Activated T-cell treated with anti-CD3 and anti-CD28 coated beads for 4 hours (primary cell): Measurements from ENCODE around the gene WDFY2.

Source experiments
- DNase-seq: peaks from one replicate; pipeline ENCODE4 v3.0.0-alpha.2; 2020

WDFY2 gene

DNA sequence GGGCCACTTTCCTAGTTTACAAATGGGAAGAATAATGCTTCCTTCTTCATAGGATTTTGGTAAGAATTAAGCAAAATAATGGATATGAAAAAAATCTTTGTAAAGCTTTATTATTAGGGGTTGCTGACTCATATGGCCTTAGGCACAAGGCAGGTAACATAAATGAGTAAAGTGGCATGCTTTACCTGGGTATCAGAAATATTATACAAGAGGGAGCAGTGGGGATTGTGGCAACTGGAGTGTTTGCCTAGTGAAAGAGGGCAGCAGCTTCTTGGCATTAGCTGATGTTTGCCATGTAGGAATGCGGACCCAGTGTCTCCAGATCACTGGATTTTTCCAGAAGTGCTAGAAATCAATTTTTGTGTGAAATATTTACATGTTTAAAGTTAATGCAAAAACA, 19.5 kb downstream of the WDFY2 start:
- no peak for DNase-seq

DNA sequence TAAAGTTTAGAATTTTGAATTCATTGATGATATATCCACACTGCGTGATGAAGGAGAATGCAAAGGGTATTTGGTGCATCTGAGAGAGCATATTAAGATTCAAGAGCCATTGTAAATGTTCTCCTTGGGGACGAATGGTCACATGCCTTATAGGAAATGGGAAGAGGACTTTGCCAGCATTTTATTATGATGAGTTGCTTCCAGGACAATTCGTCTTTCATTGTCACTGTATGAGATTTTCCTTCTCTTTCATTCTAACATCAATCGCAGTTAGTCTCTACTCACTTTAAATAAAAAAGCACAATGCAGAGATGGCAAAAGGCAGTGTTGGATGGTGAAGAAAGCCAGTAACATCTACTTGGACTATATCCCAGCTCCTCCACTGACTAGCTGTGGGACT, 21.4 kb downstream of the WDFY2 start:
- no peak for DNase-seq

DNA sequence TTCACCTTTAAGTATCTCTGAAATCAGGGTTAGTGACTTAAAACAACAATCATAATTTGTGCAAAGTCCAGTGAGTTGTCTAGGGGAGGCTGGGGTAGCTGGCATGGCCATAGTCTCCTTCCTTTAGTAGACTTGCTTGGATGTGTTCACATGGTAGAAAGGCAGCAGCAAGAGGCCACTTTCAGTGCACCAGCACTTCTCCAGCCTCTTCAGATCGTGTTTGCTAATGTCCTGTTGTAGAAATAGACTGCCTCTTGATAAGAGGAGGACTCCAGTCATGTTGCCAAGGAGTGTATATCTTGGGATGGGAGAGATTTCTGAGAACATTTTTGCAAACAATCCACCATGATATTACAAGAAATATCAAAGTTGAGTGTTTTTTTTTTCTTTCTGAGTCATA, 22.9 kb downstream of the WDFY2 start:
- no peak for DNase-seq

DNA sequence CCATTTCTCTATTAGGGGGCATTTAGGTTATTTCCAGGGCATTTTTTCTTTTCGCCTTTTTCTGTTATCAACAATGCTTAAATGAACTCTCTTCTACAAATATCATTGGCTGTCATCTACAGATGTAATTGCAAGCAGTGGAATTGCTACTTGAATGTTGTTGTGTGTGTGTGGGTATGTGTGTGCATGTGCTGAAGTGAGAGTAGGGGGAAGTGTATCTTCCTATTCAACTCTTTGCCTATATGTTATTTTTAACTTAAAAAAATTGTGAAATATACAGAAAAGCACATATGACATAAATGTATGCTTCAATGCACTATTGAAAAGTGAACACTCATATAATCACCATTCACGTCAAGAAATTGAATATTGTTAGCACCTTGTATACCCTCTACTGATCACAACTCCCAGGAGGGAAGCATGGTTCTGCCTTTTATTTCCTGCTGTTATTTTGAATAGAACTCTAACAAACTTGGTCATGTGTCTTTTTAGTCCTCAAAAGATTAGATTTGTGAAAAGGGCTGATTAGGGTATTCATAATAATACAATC, 24.7 kb downstream of the WDFY2 start:
- no peak for DNase-seq

DNA sequence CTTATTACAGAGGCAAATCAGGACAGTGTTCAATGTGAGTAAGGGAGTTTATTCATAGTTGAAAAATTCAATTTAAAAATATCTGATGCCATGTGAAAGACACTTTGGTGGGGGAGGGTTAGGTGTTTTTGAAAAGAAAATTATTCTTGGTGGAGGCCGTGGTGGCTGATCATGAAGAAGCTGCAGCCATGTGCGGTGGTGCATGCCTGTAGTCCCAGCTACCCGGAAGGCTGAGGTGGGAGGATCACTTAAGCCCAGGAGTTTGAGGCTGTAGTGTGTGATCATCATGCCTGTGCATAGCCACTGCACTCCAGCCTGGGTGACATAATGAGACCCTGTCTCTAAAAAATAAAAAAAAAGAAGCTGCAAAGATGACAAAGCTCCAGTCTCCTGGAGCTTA, 28.6 kb downstream of the WDFY2 start:
- no peak for DNase-seq

DNA sequence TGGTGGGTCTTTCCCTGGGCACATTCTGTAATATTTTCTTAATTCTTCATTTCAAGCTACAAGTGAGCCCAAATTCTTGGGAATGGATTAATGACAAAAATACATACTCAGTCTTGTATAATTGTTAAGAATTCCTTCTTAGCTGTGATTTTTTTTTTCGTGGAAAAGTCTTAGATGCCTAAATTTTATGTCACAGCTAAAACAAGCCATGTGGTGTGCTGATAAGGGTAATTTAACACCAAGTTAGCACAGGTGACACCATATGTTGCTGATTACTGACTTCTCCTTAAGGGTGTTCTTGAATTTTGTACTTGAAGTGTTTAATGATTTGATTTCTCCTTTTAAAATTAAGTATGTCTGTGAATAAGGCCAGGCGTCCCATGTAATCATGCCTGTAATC, 29.3 kb downstream of the WDFY2 start:
- DNase-seq, result no peak

DNA sequence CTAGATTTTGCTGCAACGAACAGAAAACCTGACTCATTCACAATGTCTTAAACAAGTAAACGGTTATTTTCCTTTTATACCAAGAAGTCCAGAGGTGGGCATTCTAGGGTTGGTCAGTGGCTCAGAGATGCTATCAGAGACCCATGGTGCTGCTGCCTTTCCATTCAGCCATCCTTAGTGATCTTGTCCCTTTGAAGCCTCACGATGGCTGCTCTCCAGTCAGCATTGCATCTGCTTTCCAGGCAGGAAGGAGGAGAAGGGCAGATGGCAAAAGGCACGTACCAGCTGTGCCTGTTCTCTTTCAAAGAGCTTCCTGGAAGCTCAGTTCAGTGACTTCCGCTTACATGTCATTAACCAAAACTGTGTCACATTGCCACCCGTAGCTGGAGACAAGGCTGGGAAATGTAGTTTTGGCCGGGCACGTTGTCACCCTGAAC, 30.1 kb downstream of the WDFY2 start:
- DNase-seq, result peak; percentile 23

DNA sequence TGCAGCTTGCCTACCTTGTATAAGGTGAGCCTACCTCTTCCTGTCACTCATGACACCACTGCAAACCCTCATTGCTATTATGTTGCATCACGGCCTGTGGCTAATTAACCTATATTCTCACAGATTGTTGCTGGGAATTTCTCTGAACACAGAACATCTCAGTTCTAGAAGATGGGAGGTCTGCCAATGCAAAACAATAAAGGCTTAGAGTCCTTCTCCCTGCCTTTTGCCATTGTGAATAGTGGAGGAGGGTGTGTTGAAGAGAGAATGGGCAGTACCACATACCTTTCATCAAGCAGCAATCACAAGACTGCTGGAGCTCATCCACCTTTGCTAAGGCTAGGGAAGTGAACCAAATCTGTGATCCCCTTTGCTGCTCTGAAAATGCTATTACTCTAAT, 34.4 kb downstream of the WDFY2 start:
- no peak for DNase-seq

DNA sequence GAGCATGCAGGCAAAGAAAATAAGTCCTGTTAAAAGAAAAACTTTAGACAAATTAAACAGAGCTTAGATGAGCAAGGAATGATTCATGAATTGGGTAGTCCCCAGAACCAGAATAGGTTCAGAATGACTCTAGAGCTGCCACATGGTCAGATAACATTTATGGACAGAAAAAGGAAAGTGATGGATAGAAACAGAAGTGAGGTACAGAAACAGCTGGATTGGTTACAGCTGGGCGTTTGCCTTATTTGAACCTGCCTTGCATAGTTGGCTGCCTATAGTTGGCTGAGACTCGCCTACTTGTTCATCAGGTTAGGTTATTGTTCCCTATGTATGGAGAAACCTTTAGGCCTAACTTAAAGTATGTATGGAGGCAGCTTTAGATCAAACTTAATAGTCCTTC, 35.4 kb downstream of the WDFY2 start:
- no peak for DNase-seq

DNA sequence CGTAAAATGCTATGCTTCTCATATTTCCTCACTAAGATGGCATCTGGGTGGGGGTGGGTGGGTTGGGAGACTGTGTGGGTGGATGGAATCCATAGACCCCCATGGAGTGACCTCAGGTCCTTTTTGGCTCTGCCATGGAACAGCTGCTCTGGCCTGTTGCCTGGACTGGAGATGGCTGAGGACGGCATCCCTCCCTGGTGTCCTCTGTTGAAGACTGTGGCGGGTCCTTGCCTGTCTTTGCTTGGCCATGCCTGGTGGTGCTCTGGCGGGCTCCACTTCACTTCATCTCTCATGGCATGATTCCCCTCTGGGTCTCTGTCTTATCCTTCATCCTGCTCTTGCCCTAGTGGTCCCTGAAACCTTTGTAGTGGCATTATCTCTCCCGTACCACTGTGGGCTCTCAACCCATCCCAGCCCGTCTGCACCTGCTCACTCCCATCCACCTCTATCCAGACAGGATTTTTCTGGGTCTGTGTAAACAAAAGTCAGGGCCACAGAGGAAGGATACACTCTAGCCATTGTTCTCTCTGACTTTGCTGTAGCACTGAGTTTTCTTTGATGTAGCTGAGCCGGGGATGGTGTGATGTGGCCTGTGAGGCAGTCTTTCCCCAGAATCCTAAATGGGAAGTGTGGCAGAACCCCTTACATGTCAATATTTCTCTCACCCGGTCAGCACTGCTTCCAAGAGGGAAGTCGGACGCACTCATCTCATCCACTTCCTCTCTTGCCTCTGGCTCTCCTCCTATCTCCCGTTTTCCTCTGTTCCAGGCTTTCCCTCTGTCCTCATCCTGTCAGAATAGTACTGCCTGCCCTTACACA, 36.1 kb downstream of the WDFY2 start:
- DNase-seq, result no peak

DNA sequence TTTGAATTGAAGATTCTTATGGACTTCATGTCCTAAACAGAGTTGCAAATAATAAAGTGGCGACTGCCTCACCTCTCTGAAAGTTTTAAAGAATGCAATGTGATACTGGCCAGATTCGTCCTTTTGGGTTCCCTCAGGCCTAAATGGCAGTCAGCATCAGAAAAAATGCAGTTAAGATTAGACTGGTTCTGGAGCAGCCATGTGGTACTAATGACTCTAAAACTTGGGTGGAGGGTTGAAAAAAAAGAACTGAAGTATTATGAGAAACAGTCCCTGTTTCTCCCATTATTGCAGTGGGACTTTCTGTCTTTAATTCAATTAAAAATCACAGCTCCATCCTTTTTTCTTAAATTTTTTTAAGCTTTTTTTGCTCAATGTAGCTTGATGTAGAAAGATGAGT, 37.3 kb downstream of the WDFY2 start:
- DNase-seq, result no peak

DNA sequence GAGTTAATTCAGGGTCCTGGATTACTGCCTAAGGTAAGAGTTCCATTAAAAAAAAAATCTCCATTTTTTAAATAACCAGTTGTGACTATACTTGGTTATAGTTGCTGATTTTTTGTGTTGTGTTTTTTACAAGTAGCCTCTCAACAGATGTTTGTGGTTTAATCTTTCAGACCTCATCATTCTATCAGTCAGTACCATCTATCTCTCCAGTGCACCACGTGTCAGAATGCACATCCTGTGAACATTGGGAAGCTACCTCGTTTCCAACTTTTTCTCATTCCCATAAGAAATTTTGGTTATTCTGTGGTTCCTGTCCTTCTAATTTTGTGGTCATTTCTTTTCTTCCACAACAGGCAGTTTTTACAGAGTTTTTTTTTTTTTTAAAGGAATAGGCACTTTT, 39.2 kb downstream of the WDFY2 start:
- DNase-seq, result no peak

DNA sequence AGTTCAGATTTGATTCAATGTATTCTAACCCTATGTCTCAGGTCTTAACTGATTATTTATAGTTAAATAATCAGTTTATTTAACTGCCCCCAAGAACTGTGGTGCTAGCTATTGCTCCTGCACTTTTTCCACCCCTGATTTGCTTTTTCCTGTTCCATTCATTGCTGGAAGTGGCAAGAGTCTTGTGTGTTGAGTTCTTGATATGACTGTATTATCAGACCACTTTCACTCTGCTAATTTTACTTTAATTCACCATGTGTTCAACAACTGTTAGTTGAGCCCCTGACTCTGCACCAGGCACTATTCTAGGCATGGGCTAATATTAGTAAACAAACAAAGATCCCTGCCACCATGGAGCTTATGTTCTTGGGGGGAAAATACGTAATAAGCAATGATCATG, 39.9 kb downstream of the WDFY2 start:
- no peak for DNase-seq

DNA sequence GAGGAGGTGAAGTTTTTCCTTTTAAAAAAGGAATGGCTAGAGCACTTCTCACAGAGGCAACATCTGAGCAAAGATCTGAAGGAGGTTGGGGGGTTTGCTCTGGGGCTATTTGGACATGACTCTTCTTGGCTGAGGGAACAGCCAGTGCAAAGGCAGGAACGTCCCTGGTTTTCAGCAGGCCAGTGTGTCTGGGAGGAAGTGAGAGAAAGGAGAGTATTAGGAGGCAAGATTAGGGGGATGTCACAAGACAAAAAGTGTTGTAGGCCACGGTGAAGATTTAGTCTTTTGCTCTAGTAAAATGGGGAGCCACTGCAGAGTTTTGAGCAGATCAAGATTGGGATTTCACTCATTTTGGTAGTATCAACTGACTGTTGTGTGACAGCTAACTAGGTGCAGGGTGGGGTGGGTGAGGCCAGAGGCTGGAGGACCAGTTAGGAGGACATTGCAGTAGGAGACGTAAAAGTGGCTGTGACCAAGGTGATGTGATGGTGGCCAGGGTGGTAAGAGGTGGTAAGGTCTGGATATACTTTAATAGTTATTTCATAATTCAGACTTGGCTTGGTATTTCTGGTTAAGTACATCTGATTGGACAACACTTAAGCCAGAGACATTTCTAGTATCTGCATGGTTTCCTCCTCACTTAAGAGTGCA, 40.6 kb downstream of the WDFY2 start:
- no peak for DNase-seq

DNA sequence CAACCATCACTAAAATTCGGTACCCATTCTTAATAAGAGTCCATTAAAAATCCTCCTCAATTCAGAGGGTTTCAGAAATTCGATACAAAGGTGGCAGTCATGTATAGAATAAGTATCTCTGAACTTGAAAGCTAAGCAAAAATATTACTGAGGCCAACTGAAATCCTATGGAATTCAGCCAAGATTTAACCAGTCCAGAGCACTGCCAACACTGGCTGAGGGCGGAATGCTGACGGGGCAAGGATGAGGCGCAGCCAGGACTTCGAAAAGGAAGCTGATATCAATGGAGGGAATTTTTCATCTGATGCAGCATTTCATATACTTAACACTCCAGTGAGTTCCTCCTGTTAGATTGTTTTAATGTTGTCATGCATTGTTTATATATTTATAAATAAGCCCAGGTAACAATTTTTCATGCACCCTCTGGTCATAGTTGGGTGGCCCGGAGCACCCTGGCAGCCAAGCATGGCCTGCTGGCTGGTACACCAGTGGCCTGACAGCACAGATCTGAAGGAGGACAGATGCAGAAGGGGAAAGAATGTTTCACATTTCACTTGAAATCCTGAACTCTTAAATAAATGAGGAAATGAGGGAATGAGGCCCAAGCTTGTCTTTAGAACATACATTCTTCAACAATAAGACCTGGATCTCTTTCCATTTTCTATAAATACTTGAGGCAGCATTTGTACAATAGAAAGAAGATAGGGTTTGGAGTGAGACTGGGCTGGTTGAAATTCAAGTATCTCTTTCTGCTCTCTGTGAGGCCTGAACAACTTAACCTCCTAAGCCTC, 41.5 kb downstream of the WDFY2 start:
- no peak for DNase-seq

DNA sequence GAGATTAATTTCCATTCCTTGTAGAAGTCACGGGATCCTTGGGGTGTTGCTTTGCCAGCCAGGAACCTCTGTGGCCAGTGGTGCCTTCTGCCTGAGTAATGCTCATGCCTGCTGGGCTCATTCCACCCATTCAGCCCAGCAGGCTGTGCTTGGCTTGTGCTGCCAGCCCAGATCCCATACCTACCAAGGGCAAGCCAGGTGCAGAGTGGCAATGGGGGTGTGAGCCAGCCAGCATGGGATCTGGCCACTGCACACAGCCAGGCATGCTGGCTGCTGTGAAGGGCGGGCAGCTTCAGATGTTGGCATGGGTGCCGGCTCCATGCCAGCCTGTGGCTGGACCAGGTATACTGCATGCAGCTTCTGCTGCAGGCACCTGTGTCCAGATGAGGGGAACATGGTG, 42.5 kb downstream of the WDFY2 start:
- no peak for DNase-seq

DNA sequence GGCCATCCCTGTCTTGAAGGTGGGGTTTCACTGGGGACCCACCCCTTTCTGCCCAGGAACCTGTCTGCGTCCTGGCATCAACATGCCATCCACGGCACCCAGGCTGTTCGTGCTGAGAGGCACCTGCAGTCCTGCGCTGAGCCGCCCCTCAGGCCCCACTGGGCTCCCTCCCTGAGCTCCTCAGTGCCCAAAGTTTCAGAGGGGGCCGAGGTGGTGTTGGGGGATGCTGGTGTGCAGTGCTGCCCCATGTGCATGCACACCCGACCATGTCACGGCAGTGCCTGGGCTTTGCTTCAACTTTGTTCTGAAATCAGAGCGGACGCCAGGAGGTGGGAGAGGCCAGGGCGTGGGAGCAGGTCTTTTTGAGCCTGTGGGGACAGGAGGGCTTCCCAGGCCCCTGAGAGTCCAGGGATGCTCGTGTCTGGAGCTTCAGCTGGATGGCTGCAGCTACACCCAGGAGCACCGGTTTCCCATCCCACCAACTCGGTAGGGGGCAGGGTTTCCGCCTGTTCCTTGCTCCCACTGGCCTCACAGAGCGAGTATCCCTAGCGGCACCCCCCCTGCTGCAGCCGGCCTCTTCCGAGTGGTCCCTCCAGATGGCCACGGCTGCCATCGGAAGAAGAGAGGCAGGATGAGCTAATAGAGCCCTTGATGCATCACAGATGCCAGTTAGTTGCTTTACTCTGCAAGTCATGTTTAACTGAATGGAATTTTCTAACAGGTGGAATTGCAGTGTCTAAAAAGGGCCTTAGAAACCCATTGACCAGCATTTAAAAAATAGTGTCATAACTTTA, 44.0 kb downstream of the WDFY2 start:
- DNase-seq, result no peak

DNA sequence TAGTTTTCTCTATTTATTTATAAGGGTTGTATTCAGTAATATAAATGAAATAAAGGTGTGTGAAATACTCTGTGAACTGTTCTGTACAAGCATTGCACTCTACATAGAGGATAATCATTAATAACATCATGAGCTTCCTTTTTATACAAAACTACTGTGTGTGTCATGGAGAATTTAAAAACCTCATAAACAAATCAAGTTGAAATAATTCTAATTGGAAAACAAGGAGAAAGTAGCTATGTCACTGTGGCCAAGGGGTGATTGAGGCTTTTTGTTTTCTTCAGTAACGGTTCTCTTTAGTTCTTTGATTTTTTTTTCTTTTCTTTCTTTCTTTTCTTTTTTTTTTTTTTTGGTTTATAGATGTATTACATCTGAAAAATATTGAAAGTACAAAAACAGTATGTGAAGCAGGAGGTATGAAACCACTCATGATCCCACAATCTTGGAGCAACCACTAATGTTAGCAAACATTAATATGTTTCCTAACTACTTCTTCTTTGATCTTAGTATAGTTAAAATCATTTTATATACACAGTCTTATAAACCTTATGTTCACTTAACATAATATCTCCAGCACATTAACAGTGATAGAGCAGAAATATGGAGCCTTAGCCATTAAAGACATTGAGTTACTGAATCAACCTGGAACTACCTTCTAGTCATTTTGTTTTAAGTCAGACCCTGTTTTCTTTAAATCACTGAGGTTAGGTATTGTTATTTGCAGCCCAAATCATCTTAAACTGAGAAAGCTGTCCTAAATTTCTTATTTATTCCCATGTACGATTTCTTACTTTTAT, 45.4 kb downstream of the WDFY2 start:
- no peak for DNase-seq

DNA sequence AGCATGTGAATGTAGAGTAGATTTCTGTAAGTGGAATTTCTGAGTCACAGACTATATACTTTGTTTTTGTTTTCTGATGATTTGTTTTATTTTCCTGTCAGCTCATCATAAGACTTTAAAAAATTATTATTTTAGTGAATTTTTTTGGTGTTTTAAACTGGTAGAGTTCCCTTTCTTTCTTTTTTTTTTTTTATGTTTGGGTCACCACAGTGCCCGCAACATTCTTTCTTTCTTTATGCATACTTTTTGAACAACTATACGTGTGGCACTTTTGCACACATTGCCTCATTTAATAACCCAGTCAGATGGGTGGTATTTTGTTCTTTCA, 46.0 kb downstream of the WDFY2 start:
- DNase-seq, result no peak

DNA sequence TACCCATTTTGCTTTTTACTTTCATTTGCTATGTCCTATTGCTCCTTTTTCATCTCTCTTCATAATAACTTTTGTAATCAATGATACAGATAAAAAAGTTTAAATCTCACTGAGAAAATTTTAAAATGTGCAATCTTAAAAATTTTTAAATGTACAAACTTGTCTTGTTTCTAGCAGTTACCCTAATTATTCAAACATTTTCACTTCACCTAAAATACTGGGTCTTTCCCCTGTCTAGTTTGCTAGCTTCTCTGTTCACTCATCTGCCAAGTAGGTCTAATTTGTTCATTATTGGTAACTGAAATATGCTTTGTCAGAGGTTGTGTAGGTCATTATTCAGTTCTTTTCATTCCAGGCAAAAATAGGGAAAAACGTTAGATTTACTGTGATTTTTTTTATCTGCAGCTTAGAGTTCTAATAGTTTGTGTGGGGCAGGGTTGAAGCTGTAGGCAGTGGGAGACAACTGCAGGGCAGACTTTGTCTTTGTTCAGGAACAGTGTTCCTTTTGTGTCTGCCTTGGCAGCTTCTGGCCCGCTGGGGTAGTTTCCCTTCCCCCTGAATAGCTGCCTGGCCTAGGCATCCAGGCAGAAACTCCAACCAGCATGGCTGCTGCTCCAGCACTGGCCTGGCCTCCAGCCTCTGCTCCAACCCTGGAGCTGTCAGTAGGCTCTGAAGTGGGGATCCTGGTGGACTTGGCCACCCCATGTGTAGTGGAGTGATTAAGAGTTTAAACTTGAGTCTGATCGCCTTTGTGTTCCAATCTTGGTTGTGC, 48.5 kb downstream of the WDFY2 start:
- DNase-seq, result no peak
